HepG2 (cell line): Measurements from ENCODE around the gene TBL2. TPM values are rescaled to one million over a fixed set of nuclear protein-coding genes. Genes with fewer than 3 reads are reported as not detected.
A peak's percentile ranks its signal among the peaks of the same experiment; 100 is the strongest.

Source experiments
- AGO1 ChIP-seq: fragments of 200-400 bp; formaldehyde crosslinking; IDR thresholded peaks from 2 replicates; pipeline ENCODE4 v1.6.1; 2017; ENCODE audit warnings: mild to moderate bottlenecking, low read depth, low read length, moderate library complexity; ENCODE audit not compliant: poor library complexity, severe bottlenecking
- AGO2 ChIP-seq: fragments of 200-400 bp; formaldehyde crosslinking; optimal IDR thresholded peaks from 2 replicates; pipeline ENCODE3; 2017; ENCODE audit warnings: mild to moderate bottlenecking, low read depth, low read length, moderate library complexity
- ARNTL ChIP-seq: sonication (generic); formaldehyde crosslinking; IDR thresholded peaks from 2 replicates; pipeline ENCODE4 v1.4.0; 2020; ENCODE audit warnings: mild to moderate bottlenecking, missing genetic modification reagents
- HNRNPK ChIP-seq: fragments of 200-400 bp; formaldehyde crosslinking; IDR thresholded peaks from 2 replicates; pipeline ENCODE4 v1.6.1; 2018; ENCODE audit warnings: low read length, low read depth, moderate library complexity, mild to moderate bottlenecking; ENCODE audit not compliant: poor library complexity, severe bottlenecking
- MAZ ChIP-seq, 2 experiments: sonication (generic) in 1 of 2; formaldehyde crosslinking in 1 of 2; IDR thresholded peaks; 2 replicates each; pipeline versions ENCODE4 v1.5.0 to v1.6.1; 2012 to 2020; ENCODE audit warnings: low read depth in 2 of 2, mild to moderate bottlenecking in 2 of 2, borderline replicate concordance in 1 of 2, improper control_type of control experiment in 1 of 2, low read length in 1 of 2, missing genetic modification reagents in 1 of 2, moderate library complexity in 1 of 2
- NR2C2 ChIP-seq: sonication (generic); formaldehyde crosslinking; IDR thresholded peaks from 2 replicates; pipeline ENCODE4 v1.4.0; 2020; ENCODE audit warnings: missing genetic modification reagents, mild to moderate bottlenecking, moderate library complexity, borderline replicate concordance
- PAF1 ChIP-seq: IDR thresholded peaks from 2 replicates; pipeline ENCODE4 v1.6.1; 2016; ENCODE audit warnings: missing genetic modification reagents, missing compliant biosample characterization
- PAWR ChIP-seq: sonication (generic); formaldehyde crosslinking; IDR thresholded peaks from 2 replicates; pipeline ENCODE4 v1.4.0; 2020; ENCODE audit warnings: missing genetic modification reagents, mild to moderate bottlenecking, borderline replicate concordance
- POLR2AphosphoS5 ChIP-seq: IDR thresholded peaks from 2 replicates; pipeline ENCODE4 v1.6.1; 2012; ENCODE audit warnings: low read depth, low read length
- RBM39 ChIP-seq: fragments of 200-400 bp; formaldehyde crosslinking; IDR thresholded peaks from one replicate; pipeline ENCODE4 v1.6.1; 2018; ENCODE audit warnings: antibody characterized with exemption, mild to moderate bottlenecking, low read depth, low read length; ENCODE audit not compliant: poor library complexity, severe bottlenecking
- REPIN1 ChIP-seq: sonication (generic); formaldehyde crosslinking; IDR thresholded peaks from 2 replicates; pipeline ENCODE4 v1.8.0; 2022; ENCODE audit warnings: missing genetic modification reagents, low read depth, mild to moderate bottlenecking, borderline replicate concordance
- REST ChIP-seq, 2 experiments: IDR thresholded peaks; 2 replicates each; pipeline ENCODE4 v1.6.1; 2011 to 2012; ENCODE audit warnings: low read length in 2 of 2, borderline replicate concordance in 1 of 2, low read depth in 1 of 2, mild to moderate bottlenecking in 1 of 2, moderate library complexity in 1 of 2
- RFX3 ChIP-seq: IDR thresholded peaks from 2 replicates; pipeline ENCODE4 v1.6.1; 2016; ENCODE audit warnings: missing biosample characterization, missing genetic modification reagents
- SRY ChIP-seq: sonication (generic); formaldehyde crosslinking; IDR thresholded peaks from 2 replicates; pipeline ENCODE4 v1.8.0; 2022; ENCODE audit warnings: mild to moderate bottlenecking, missing genetic modification reagents
- SSRP1 ChIP-seq: IDR thresholded peaks from 2 replicates; pipeline ENCODE4 v1.6.1; 2016; ENCODE audit warnings: control low read depth
- TBL1XR1 ChIP-seq: fragments of 150-350 bp; IDR thresholded peaks from 2 replicates; pipeline ENCODE4 v1.6.1; 2014; ENCODE audit warnings: borderline replicate concordance, low read length; ENCODE audit not compliant: partially characterized antibody
- ZNF234 ChIP-seq: sonication (generic); formaldehyde crosslinking; conservative IDR thresholded peaks from 2 replicates; pipeline ENCODE4 v1.5.1; 2020; ENCODE audit warnings: mild to moderate bottlenecking, missing genetic modification reagents
- ZNF329 ChIP-seq: sonication (generic); formaldehyde crosslinking; IDR thresholded peaks from 2 replicates; pipeline ENCODE4 v1.9.0; 2021; ENCODE audit warnings: low read depth, mild to moderate bottlenecking, missing genetic modification reagents
- ZNF570 ChIP-seq: sonication (generic); formaldehyde crosslinking; IDR thresholded peaks from 2 replicates; pipeline ENCODE4 v1.4.0; 2020; ENCODE audit warnings: mild to moderate bottlenecking, missing genetic modification reagents, borderline replicate concordance
- ZNF574 ChIP-seq: sonication (generic); formaldehyde crosslinking; IDR thresholded peaks from 2 replicates; pipeline ENCODE4 v1.4.0; 2020; ENCODE audit warnings: missing genetic modification reagents
- polyA plus RNA-seq, 8 experiments: library from polyadenylated mRNA; depleted of rRNA in 3 of 8; stranded (reverse) in 7 of 8; unstranded in 1 of 8; fragments of >200 nt; fragmentation: Illumina TruSeq in 4 of 8; extraction: Trizol in 4 of 8; gene quantifications; 2 replicates each; pipeline versions ENCODE4 v1.2.1 to v1.2.3, GENCODE V29; 2011 to 2016; ENCODE audit warnings: low read depth in 4 of 8, missing spikeins in 1 of 8, mixed read lengths in 1 of 8; ENCODE audit not compliant: insufficient read depth in 1 of 8
- total RNA-seq, 5 experiments: library from RNA; depleted of rRNA; stranded (reverse); fragments of >200 nt; fragmentation: Illumina TruSeq; extraction: Trizol; gene quantifications; 2 replicates each; pipeline ENCODE4 v1.2.3, GENCODE V29; 2016; ENCODE audit warnings: low read depth in 1 of 5

Gene TBL2
- total and polyA plus RNA-seq, 2 of the 13 experiments (the other 11 are each of a cell fraction or from before 2014, with no cell fraction given) = 43.4 to 47.2 TPM

- TF ChIP-seq TBL1XR1 (no peak), ZNF574 (CRISPR knock-in tag) (peak; percentile 18; the same call in 1 of the 2 replicates), ZNF570 (CRISPR knock-in tag) (no peak), NR2C2 (CRISPR knock-in tag) (no peak), HNRNPK (peak; percentile 13), RFX3 (CRISPR knock-in tag) (no peak), POLR2AphosphoS5 (peak; percentile 54), SSRP1 (peak; percentile 26; the same call in 1 of the 2 replicates), REPIN1 (0 out of 2 replicates have a peak, but pooled peaks have one; percentile 41), SRY (CRISPR knock-in tag) (no peak), ZNF234 (CRISPR knock-in tag) (no peak), RBM39 (peak; percentile 32), ARNTL (CRISPR knock-in tag) (no peak), AGO1 (peak; percentile 73), ZNF329 (CRISPR knock-in tag) (peak; percentile 94; the same call in 1 of the 2 replicates), MAZ (IDR thresholded peaks at IDR 0.05; ENCODE audit: borderline replicate concordance, low read depth, low read length) (no peak), MAZ (CRISPR knock-in tag; IDR thresholded peaks at IDR 0.05; ENCODE audit: low read depth) (no peak), PAWR (CRISPR knock-in tag) (no peak), REST (IDR thresholded peaks at IDR 0.05; ENCODE audit: borderline replicate concordance in 1 of 2, low read depth in 1 of 2, low read length in 2 of 2) (no peak), PAF1 (CRISPR knock-in tag) (peak; percentile 41; the same call in 1 of the 2 replicates), AGO2 (peak; percentile 99)
Observed at GRCh38 chr7:73605601-73606220, 27.3 kb upstream of the TBL2 start (continued).
